Endothelial cell of umbilical vein (primary cell): ENCODE data around the gene TAF10.

ENCODE experiments used
- CTCF ChIP-seq, 2 donors: IDR thresholded peaks; 1 replicate in 1 of 2; 2 replicates in 1 of 2; pipeline ENCODE4 v1.5.1; 2011; ENCODE audit warnings: low read length in 2 of 2, mild to moderate bottlenecking in 2 of 2, moderate library complexity in 2 of 2, control low read depth in 1 of 2, inconsistent platforms in 1 of 2, low read depth in 1 of 2; ENCODE audit not compliant: insufficient read depth in 1 of 2; ENCODE audit errors: extremely low read depth in 1 of 2
- EZH2 ChIP-seq: IDR thresholded peaks from 2 replicates; pipeline ENCODE4 v1.6.1; 2012; ENCODE audit warnings: borderline replicate concordance, low read depth, mild to moderate bottlenecking, moderate library complexity, low read length, inconsistent platforms; ENCODE audit not compliant: severe bottlenecking
- FOS ChIP-seq: IDR thresholded peaks from 2 replicates; pipeline ENCODE4 v1.6.1; 2011; ENCODE audit warnings: mild to moderate bottlenecking, low read length, moderate library complexity, borderline replicate concordance; ENCODE audit not compliant: insufficient read depth
- GATA2 ChIP-seq: IDR thresholded peaks from 2 replicates; pipeline ENCODE4 v1.7.0; 2011; ENCODE audit warnings: low read depth, mild to moderate bottlenecking, moderate library complexity, mixed read lengths, low read length; ENCODE audit not compliant: insufficient read length, insufficient read depth
- MAX ChIP-seq: IDR thresholded peaks from 2 replicates; pipeline ENCODE4 v1.6.1; 2011; ENCODE audit not compliant: insufficient read depth, insufficient read length
- MYC ChIP-seq: IDR thresholded peaks from one replicate; pipeline ENCODE4 v1.6.1; 2011; ENCODE audit warnings: mild to moderate bottlenecking, low read depth, low read length
- POLR2A ChIP-seq: IDR thresholded peaks from 2 replicates; pipeline ENCODE4 v1.6.1; 2012; ENCODE audit warnings: low read depth, mild to moderate bottlenecking, control low read depth, low read length
- POLR2AphosphoS5 ChIP-seq: IDR thresholded peaks from 2 replicates; pipeline ENCODE4 v1.6.1; 2012; ENCODE audit warnings: low read depth, mild to moderate bottlenecking, control low read depth, low read length, moderate library complexity; ENCODE audit not compliant: insufficient read depth

- no peak for TF ChIP-seq CTCF (IDR thresholded peaks at IDR 0.05; ENCODE audit: extremely low read depth in 1 of 2, insufficient read depth in 1 of 2, low read depth in 1 of 2, low read length in 2 of 2)
- no peak for TF ChIP-seq POLR2A
- no peak for TF ChIP-seq MAX
- peak; percentile 54 for TF ChIP-seq POLR2AphosphoS5
- no peak for TF ChIP-seq EZH2
- no peak for TF ChIP-seq FOS
- no peak for TF ChIP-seq GATA2
- TF ChIP-seq MYC = no peak
Observed at GRCh38 chr11:6617315-6617781, 5.3 kb upstream of the TAF10 start.
